Esophagus muscularis mucosa (tissue), 4 donors: Measurements from ENCODE around the gene UBAC2. TPM values are rescaled to one million over a fixed set of nuclear protein-coding genes. Genes with fewer than 3 reads are reported as not detected.

ENCODE experiments used
- DNase-seq: peaks from one replicate; pipeline ENCODE4 v3.0.0-alpha.2; 2017; ENCODE audit errors: extremely low spot score
- H3K27ac ChIP-seq, 4 donors: fragments of 200-600 bp; sonication (generic); replicated peaks in 1 of 4; 1 replicate in 3 of 4; 2 replicates in 1 of 4; pipeline ENCODE4 v1.5.1; 2016 to 2019; ENCODE audit warnings: mild to moderate bottlenecking in 1 of 4
- H3K27me3 ChIP-seq, 4 donors: fragments of 200-600 bp; sonication (generic); one replicate each; pipeline versions ENCODE4 v1.5.1 to v1.6.0; 2016 to 2019
- H3K36me3 ChIP-seq, 4 donors: fragments of 200-600 bp; sonication (generic); one replicate each; pipeline ENCODE4 v1.5.1; 2016 to 2019
- H3K4me1 ChIP-seq, 4 donors: fragments of 200-600 bp; sonication (generic); one replicate each; pipeline ENCODE4 v1.5.1; 2016 to 2019
- H3K4me3 ChIP-seq, 4 donors: fragments of 200-600 bp; sonication (generic); 1 replicate in 2 of 4; 2 replicates in 2 of 4; pipeline ENCODE4 v1.5.1; 2016 to 2019; ENCODE audit warnings: mild to moderate bottlenecking in 4 of 4, moderate library complexity in 1 of 4
- H3K9me3 ChIP-seq, 4 donors: fragments of 200-600 bp; sonication (generic); 1 replicate in 3 of 4; 2 replicates in 1 of 4; pipeline ENCODE4 v1.5.1; 2016 to 2019
- CTCF ChIP-seq, 3 experiments: fragments of 200-600 bp in 2 of 3; fragments of 450-650 bp in 1 of 3; sonication (generic) in 2 of 3; IDR thresholded peaks; one replicate each; pipeline ENCODE4 v1.5.1; 2017 to 2019; ENCODE audit warnings: antibody characterized with exemption in 3 of 3, mild to moderate bottlenecking in 2 of 3, moderate library complexity in 1 of 3
- EP300 ChIP-seq: sonication (generic); formaldehyde crosslinking; IDR thresholded peaks from one replicate; pipeline ENCODE4 v1.6.1; 2017; ENCODE audit warnings: antibody characterized with exemption
- POLR2A ChIP-seq: fragments of 450-650 bp; IDR thresholded peaks from one replicate; pipeline ENCODE4 v1.6.1; 2017; ENCODE audit warnings: antibody characterized with exemption, moderate library complexity, mild to moderate bottlenecking, low read depth
- POLR2AphosphoS5 ChIP-seq, 2 donors: sonication (generic); formaldehyde crosslinking; IDR thresholded peaks; one replicate each; pipeline ENCODE4 v1.6.1; 2017; ENCODE audit warnings: antibody characterized with exemption in 2 of 2
- WGBS: methylation state at CpG from one replicate; pipeline ENCODE4 v1.1.5; 2018; 5-methylcytosine and 5-hydroxymethylcytosine counted together
- intact Hi-C: fragments of 100-400 bp; cut with DNase I; formaldehyde crosslinking; loops from one replicate; pipeline ENCODE4 v1.15.1; 2023
- total RNA-seq, 4 donors: library from RNA; depleted of rRNA; stranded (reverse); fragments of >200 nt; gene quantifications; one replicate each; pipeline versions ENCODE4 v1.1.0 to v1.2.1, GENCODE V29; 2016

UBAC2 gene
- total RNA-seq, 4 donors from 2014 or later = 42.6 to 62.1 (median 50.9) TPM

GRCh38 chr13:99225078-99225477 is 24.4 kb downstream of the UBAC2 start:
- H3K27me3 ChIP-seq = no peaks in the 10 kb centered on the region
- no peak overlapping the region for H3K4me3 ChIP-seq
- peaks cover 37 to 53% (median 40%) of the 10 kb centered on the region in 4 donors for H3K4me1 ChIP-seq
- intact Hi-C loops = no loop called here
- no peaks in the 10 kb centered on the region for H3K9me3 ChIP-seq
- H3K36me3 ChIP-seq = peaks cover 0 to 5% (median 0%) of the 10 kb centered on the region in 4 donors
- H3K27ac ChIP-seq = no peak overlapping the region
- no peak for TF ChIP-seq POLR2A
- no peak for DNase-seq
- 66% methylated on average over 4 of the region's 4 CpGs for WGBS

- DNase-seq = no peak
- peaks cover 0 to 5% (median 0%) of the 10 kb centered on the region in 4 donors for H3K36me3 ChIP-seq
- WGBS = 68% methylated on average over 2 of the region's 2 CpGs
- H3K27me3 ChIP-seq = no peaks in the 10 kb centered on the region
- no peak overlapping the region for H3K27ac ChIP-seq
- H3K4me3 ChIP-seq = no peak overlapping the region
- TF ChIP-seq CTCF (IDR thresholded peaks at IDR 0.05) = no peak
- TF ChIP-seq EP300 = no peak
- no peak for TF ChIP-seq POLR2AphosphoS5 (IDR thresholded peaks at IDR 0.05)
- TF ChIP-seq POLR2A = no peak
- peaks cover 33 to 44% (median 39%) of the 10 kb centered on the region in 4 donors for H3K4me1 ChIP-seq
- H3K9me3 ChIP-seq = no peaks in the 10 kb centered on the region
- intact Hi-C loops = no loop called here
Measured at GRCh38 chr13:99226513-99226912, 25.9 kb downstream of the UBAC2 start.

- intact Hi-C loops = no loop called here
- Histone ChIP-seq H3K27me3 (no peaks in the 10 kb centered on the region), H3K4me1 (peaks cover 33 to 44% (median 38%) of the 10 kb centered on the region in 4 donors), H3K9me3 (no peaks in the 10 kb centered on the region), H3K27ac (no peak overlapping the region), H3K4me3 (no peak overlapping the region), H3K36me3 (peaks cover 0 to 5% (median 0%) of the 10 kb centered on the region in 4 donors)
- TF ChIP-seq POLR2AphosphoS5 (IDR thresholded peaks at IDR 0.05) (no peak), CTCF (IDR thresholded peaks at IDR 0.05) (no peak), EP300 (no peak), POLR2A (no peak)
- 94% methylated on average over 3 of the region's 6 CpGs for WGBS
- DNase-seq = no peak
Measured at GRCh38 chr13:99227331-99227900, 26.8 kb downstream of the UBAC2 start.

GRCh38 chr13:99227909-99228688 is 27.4 kb downstream of the UBAC2 start:
- TF ChIP-seq POLR2AphosphoS5 (IDR thresholded peaks at IDR 0.05) = no peak
- no peak for TF ChIP-seq EP300
- TF ChIP-seq CTCF (IDR thresholded peaks at IDR 0.05) = no peak
- no peak for TF ChIP-seq POLR2A
- no peak for DNase-seq
- WGBS = 91% methylated on average over 14 of the region's 15 CpGs
- H3K9me3 ChIP-seq = no peaks in the 10 kb centered on the region
- peaks cover 33 to 44% (median 38%) of the 10 kb centered on the region in 4 donors for H3K4me1 ChIP-seq
- H3K4me3 ChIP-seq = no peak overlapping the region
- H3K27ac ChIP-seq = no peak overlapping the region
- no peaks in the 10 kb centered on the region for H3K27me3 ChIP-seq
- intact Hi-C loops = no loop called here
- peaks cover 0 to 5% (median 0%) of the 10 kb centered on the region in 4 donors for H3K36me3 ChIP-seq
